ENCODE measurements around the gene BBS10. TPM values are rescaled to one million over a fixed set of nuclear protein-coding genes. Genes with fewer than 3 reads are reported as not detected.

Gene BBS10
- total RNA-seq, 1 donor from 2014 or later = 14.8 TPM

- no peak for TF ChIP-seq CTCF (conservative IDR thresholded peaks at IDR 0.05)
- no peaks in the 10 kb centered on the region for H3K36me3 Mint-ChIP-seq
Measured at GRCh38 chr12:76303989-76304460, 44.2 kb downstream of the BBS10 start.

GRCh38 chr12:76303365-76303764 lies 44.9 kb downstream of the BBS10 start:
- H3K4me3 Mint-ChIP-seq = no peak overlapping the region
- H3K4me1 Mint-ChIP-seq (ENCODE audit: unreplicated experiment) = no peaks in the 10 kb centered on the region
- no peak overlapping the region for H3K27ac Mint-ChIP-seq
- no peaks in the 10 kb centered on the region for H3K36me3 Mint-ChIP-seq
- no peaks in the 10 kb centered on the region for H3K27me3 Mint-ChIP-seq
- no peak for TF ChIP-seq CTCF (conservative IDR thresholded peaks at IDR 0.05)
- no peaks in the 10 kb centered on the region for H3K9me3 Mint-ChIP-seq
- DNase-seq (ENCODE audit: extremely low spot score, unreplicated experiment) = no peak

More at GRCh38 chr12:76303989-76304460, 44.2 kb downstream of the BBS10 start:
- no peak for DNase-seq (ENCODE audit: extremely low spot score, unreplicated experiment)
- H3K27ac Mint-ChIP-seq = no peak overlapping the region
- no peak overlapping the region for H3K4me3 Mint-ChIP-seq
- no peaks in the 10 kb centered on the region for H3K27me3 Mint-ChIP-seq
- H3K9me3 Mint-ChIP-seq = no peaks in the 10 kb centered on the region
- H3K4me1 Mint-ChIP-seq (ENCODE audit: unreplicated experiment) = no peaks in the 10 kb centered on the region

GRCh38 chr12:76300297-76300665 lies 47.9 kb downstream of the BBS10 start:
- Mint-ChIP-seq H3K36me3 (no peaks in the 10 kb centered on the region), H3K27me3 (no peaks in the 10 kb centered on the region), H3K4me3 (no peak overlapping the region), H3K27ac (no peak overlapping the region), H3K4me1 (ENCODE audit: unreplicated experiment) (no peaks in the 10 kb centered on the region), H3K9me3 (no peaks in the 10 kb centered on the region)
- TF ChIP-seq CTCF (conservative IDR thresholded peaks at IDR 0.05) = no peak
- DNase-seq (ENCODE audit: extremely low spot score, unreplicated experiment) = no peak

GRCh38 chr12:76299536-76300296 lies 48.5 kb downstream of the BBS10 start:
- Mint-ChIP-seq H3K27ac (no peak overlapping the region), H3K9me3 (no peaks in the 10 kb centered on the region), H3K36me3 (no peaks in the 10 kb centered on the region), H3K4me3 (no peak overlapping the region), H3K4me1 (ENCODE audit: unreplicated experiment) (no peaks in the 10 kb centered on the region), H3K27me3 (no peaks in the 10 kb centered on the region)
- TF ChIP-seq CTCF (conservative IDR thresholded peaks at IDR 0.05) = no peak
- DNase-seq (ENCODE audit: extremely low spot score, unreplicated experiment) = no peak

Other genes starting within 250 kb of the BBS10 start
- 56.1 and 57.6 TPM in 2 replicates for gene OSBPL8, start 211.4 kb upstream of the BBS10 start, total RNA-seq (ENCODE audit: low replicate concordance)